NCI-H2081 treated with DMSO at 0.1 percent for 48 hours (cell line): ENCODE results near the gene LETM1.

ENCODE experiments used
- DNase-seq: peaks from one replicate; lab custom pipeline; 2025; lab: John Stamatoyannopoulos, UW

The LETM1 gene

GRCh38 chr4:1856071-1856942, at the start of gene LETM1:
Gene LETM1 (minus strand): TSS chr4:1856156. CDS start chr4:1855950, 206 bp downstream.
- peak; percentile 92 for DNase-seq

GRCh38 chr4:1904042-1904441, 48.1 kb upstream of the LETM1 start:
- DNase-seq, result no peak

GRCh38 chr4:1903035-1903434, 47.1 kb upstream of the LETM1 start:
- no peak for DNase-seq

- no peak for DNase-seq
These were observed 46.3 kb upstream of the LETM1 start for GRCh38 chr4:1902243-1902642.

- DNase-seq, result no peak
These were observed 45.2 kb upstream of the LETM1 start for GRCh38 chr4:1901127-1901526.

- no peak for DNase-seq
These were observed 44.7 kb upstream of the LETM1 start for GRCh38 chr4:1900624-1901023.

- no peak for DNase-seq
These were observed 44.1 kb upstream of the LETM1 start for GRCh38 chr4:1900087-1900433.

- peak; percentile 40 for DNase-seq
These were observed 43.5 kb upstream of the LETM1 start for GRCh38 chr4:1899149-1900086.

- no peak for DNase-seq
These were observed 42.7 kb upstream of the LETM1 start for GRCh38 chr4:1898681-1899080.

- no peak for DNase-seq
These were observed 42.1 kb upstream of the LETM1 start for GRCh38 chr4:1898007-1898406.

- DNase-seq, result no peak
These were observed 40.7 kb upstream of the LETM1 start for GRCh38 chr4:1896658-1896991.

- no peak for DNase-seq
These were observed 40.2 kb upstream of the LETM1 start for GRCh38 chr4:1895971-1896657.

GRCh38 chr4:1890979-1891570, 35.1 kb upstream of the LETM1 start:
- no peak for DNase-seq

GRCh38 chr4:1887052-1887451, 31.1 kb upstream of the LETM1 start:
- no peak for DNase-seq

GRCh38 chr4:1885414-1885813, 29.5 kb upstream of the LETM1 start:
- no peak for DNase-seq

- DNase-seq, result no peak
These were observed 27.6 kb upstream of the LETM1 start for GRCh38 chr4:1883583-1883982.

- no peak for DNase-seq
These were observed 26.9 kb upstream of the LETM1 start for GRCh38 chr4:1882850-1883271.

GRCh38 chr4:1880332-1880731, 24.4 kb upstream of the LETM1 start:
- no peak for DNase-seq

GRCh38 chr4:1879485-1879884, 23.5 kb upstream of the LETM1 start:
- no peak for DNase-seq

- DNase-seq, result no peak
These were observed 18.2 kb upstream of the LETM1 start for GRCh38 chr4:1874201-1874600.

GRCh38 chr4:1873776-1874175, 17.8 kb upstream of the LETM1 start:
- DNase-seq, result no peak

- no peak for DNase-seq
These were observed 17.3 kb upstream of the LETM1 start for GRCh38 chr4:1873291-1873690.
